ENCODE measurements around the gene TSC2. TPM values are rescaled to one million over a fixed set of nuclear protein-coding genes. Genes with fewer than 3 reads are reported as not detected.

Gene TSC2
- total RNA-seq, 1 donor: 78.9 TPM

- H3K4me1 ChIP-seq (ENCODE audit: insufficient read depth, low read length): peaks cover 15% of the 10 kb centered on the region
- peaks cover 12% of the 10 kb centered on the region for H3K79me2 ChIP-seq (ENCODE audit: insufficient read depth, low read length)
- no peaks in the 10 kb centered on the region for H3K36me3 ChIP-seq (ENCODE audit: insufficient read depth, low read length)
- TF ChIP-seq CTCF (IDR thresholded peaks at IDR 0.05; ENCODE audit: extremely low read depth, low read depth, low read length): peak; percentile 82
- peaks cover 11% of the 10 kb centered on the region for H4K20me1 ChIP-seq (ENCODE audit: insufficient read depth, low read length)
- no peaks in the 10 kb centered on the region for H3K9me3 ChIP-seq (ENCODE audit: low read depth, low read length)
- peak overlapping the region; percentile 91 for H3K4me2 ChIP-seq (ENCODE audit: insufficient read depth, low read length)
- peak; percentile 100 for DNase-seq (ENCODE audit: insufficient read length, low spot score, missing footprints)
- H3K27ac ChIP-seq (ENCODE audit: low read depth, low read length): no peak overlapping the region
- H3K4me3 ChIP-seq (ENCODE audit: insufficient read depth, low read length): peak overlapping the region; percentile 70
- H3K27me3 ChIP-seq (ENCODE audit: insufficient read depth, low read length): peaks cover 19% of the 10 kb centered on the region
- peak overlapping the region; percentile 97 for H2AFZ ChIP-seq (ENCODE audit: low read length)
Measured at GRCh38 chr16:2023092-2024031, 24.4 kb upstream of the TSC2 start.

GRCh38 chr16:2024032-2024420 lies 23.8 kb upstream of the TSC2 start:
- H3K36me3 ChIP-seq (ENCODE audit: insufficient read depth, low read length): no peaks in the 10 kb centered on the region
- DNase-seq (ENCODE audit: insufficient read length, low spot score, missing footprints): no peak
- peaks cover 15% of the 10 kb centered on the region for H3K79me2 ChIP-seq (ENCODE audit: insufficient read depth, low read length)
- TF ChIP-seq CTCF (IDR thresholded peaks at IDR 0.05; ENCODE audit: extremely low read depth, low read depth, low read length): no peak
- H3K27me3 ChIP-seq (ENCODE audit: insufficient read depth, low read length): peaks cover 15% of the 10 kb centered on the region
- no peak overlapping the region for H3K4me3 ChIP-seq (ENCODE audit: insufficient read depth, low read length)
- H4K20me1 ChIP-seq (ENCODE audit: insufficient read depth, low read length): peaks cover 16% of the 10 kb centered on the region
- peaks cover 18% of the 10 kb centered on the region for H3K4me1 ChIP-seq (ENCODE audit: insufficient read depth, low read length)
- no peak overlapping the region for H2AFZ ChIP-seq (ENCODE audit: low read length)
- H3K27ac ChIP-seq (ENCODE audit: low read depth, low read length): no peak overlapping the region
- no peaks in the 10 kb centered on the region for H3K9me3 ChIP-seq (ENCODE audit: low read depth, low read length)
- no peak overlapping the region for H3K4me2 ChIP-seq (ENCODE audit: insufficient read depth, low read length)

GRCh38 chr16:2025251-2025650 lies 22.5 kb upstream of the TSC2 start:
- Histone ChIP-seq H4K20me1 (ENCODE audit: insufficient read depth, low read length) (peaks cover 16% of the 10 kb centered on the region), H3K27ac (ENCODE audit: low read depth, low read length) (no peak overlapping the region), H3K9me3 (ENCODE audit: low read depth, low read length) (no peaks in the 10 kb centered on the region), H3K4me1 (ENCODE audit: insufficient read depth, low read length) (peaks cover 18% of the 10 kb centered on the region), H3K27me3 (ENCODE audit: insufficient read depth, low read length) (peaks cover 6% of the 10 kb centered on the region), H2AFZ (ENCODE audit: low read length) (no peak overlapping the region), H3K4me3 (ENCODE audit: insufficient read depth, low read length) (no peak overlapping the region), H3K79me2 (ENCODE audit: insufficient read depth, low read length) (peaks cover 15% of the 10 kb centered on the region), H3K36me3 (ENCODE audit: insufficient read depth, low read length) (no peaks in the 10 kb centered on the region), H3K4me2 (ENCODE audit: insufficient read depth, low read length) (no peak overlapping the region)
- TF ChIP-seq CTCF (IDR thresholded peaks at IDR 0.05; ENCODE audit: extremely low read depth, low read depth, low read length): no peak
- DNase-seq (ENCODE audit: insufficient read length, low spot score, missing footprints): no peak

GRCh38 chr16:2025878-2026460 lies 21.8 kb upstream of the TSC2 start:
- peak overlapping the region; percentile 61 for H3K4me3 ChIP-seq (ENCODE audit: insufficient read depth, low read length)
- no peak overlapping the region for H3K27ac ChIP-seq (ENCODE audit: low read depth, low read length)
- peaks cover 15% of the 10 kb centered on the region for H3K79me2 ChIP-seq (ENCODE audit: insufficient read depth, low read length)
- H3K36me3 ChIP-seq (ENCODE audit: insufficient read depth, low read length): no peaks in the 10 kb centered on the region
- peak overlapping the region; percentile 73 for H3K4me2 ChIP-seq (ENCODE audit: insufficient read depth, low read length)
- no peak for TF ChIP-seq CTCF (IDR thresholded peaks at IDR 0.05; ENCODE audit: extremely low read depth, low read depth, low read length)
- H2AFZ ChIP-seq (ENCODE audit: low read length): peak overlapping the region; percentile 20
- peaks cover 18% of the 10 kb centered on the region for H3K4me1 ChIP-seq (ENCODE audit: insufficient read depth, low read length)
- H3K9me3 ChIP-seq (ENCODE audit: low read depth, low read length): no peaks in the 10 kb centered on the region
- no peak for DNase-seq (ENCODE audit: insufficient read length, low spot score, missing footprints)
- H4K20me1 ChIP-seq (ENCODE audit: insufficient read depth, low read length): peaks cover 16% of the 10 kb centered on the region
- H3K27me3 ChIP-seq (ENCODE audit: insufficient read depth, low read length): no peaks in the 10 kb centered on the region

All from osteoblast (primary cell).